Bronchus fibroblast of lung (primary cell): ENCODE measurements around the gene EBP. TPM values are rescaled to one million over a fixed set of nuclear protein-coding genes. Genes with fewer than 3 reads are reported as not detected.

Experiments
- total RNA-seq: library from RNA; depleted of rRNA; stranded (reverse); fragments of >200 nt; gene quantifications from 2 replicates; pipeline ENCODE4 v1.2.3, GENCODE V29; 2015

EBP gene
- total RNA-seq = 254 and 300 TPM in 2 replicates

DNA sequence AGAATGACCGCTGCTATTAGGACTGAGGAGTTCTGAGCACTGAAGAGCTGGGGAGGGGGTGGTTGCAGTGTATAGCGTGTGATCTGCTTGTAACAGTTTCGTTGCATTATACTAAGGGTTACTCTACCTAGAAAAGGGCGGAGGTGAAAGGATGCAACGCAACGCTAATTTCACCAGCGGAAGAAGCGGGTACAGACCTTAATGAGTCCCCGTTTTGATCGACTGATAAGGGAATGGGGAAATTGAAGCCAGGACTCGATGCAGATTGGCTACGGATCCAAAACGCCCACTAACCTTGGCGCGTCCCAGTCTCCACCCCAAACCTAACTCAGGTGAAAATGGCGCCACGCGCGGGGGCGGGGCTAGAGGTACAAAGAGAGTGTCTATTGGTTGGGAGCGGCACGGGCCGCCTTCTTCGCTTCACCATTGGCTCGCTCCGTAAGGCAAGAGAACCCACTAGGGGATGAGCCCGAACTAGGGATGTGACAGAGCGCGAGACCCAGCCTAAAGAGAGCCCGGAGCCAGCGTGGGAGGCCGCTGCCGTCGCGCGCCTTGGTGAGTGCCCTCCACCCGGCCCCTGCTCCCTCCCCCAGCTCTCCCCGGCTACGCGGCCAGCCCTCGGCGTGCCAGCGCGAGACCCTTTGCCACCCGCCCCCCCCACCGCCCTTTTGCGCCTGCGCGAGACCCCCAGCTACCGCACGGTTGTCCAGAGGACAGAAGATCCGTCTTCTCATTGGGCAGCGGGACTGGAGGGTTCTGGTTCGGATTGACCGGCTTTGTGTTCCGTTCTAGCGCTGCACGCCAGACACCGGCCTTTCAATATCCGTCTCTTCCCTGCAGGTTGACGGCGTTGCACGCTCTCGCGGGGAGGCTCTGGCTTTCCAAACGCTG lies at the start of gene EBP:
EBP (plus strand) TSS at position 456 of the 891 bp plus-strand sequence. CDS start 1,964 bp downstream, outside the sequence.

DNA sequence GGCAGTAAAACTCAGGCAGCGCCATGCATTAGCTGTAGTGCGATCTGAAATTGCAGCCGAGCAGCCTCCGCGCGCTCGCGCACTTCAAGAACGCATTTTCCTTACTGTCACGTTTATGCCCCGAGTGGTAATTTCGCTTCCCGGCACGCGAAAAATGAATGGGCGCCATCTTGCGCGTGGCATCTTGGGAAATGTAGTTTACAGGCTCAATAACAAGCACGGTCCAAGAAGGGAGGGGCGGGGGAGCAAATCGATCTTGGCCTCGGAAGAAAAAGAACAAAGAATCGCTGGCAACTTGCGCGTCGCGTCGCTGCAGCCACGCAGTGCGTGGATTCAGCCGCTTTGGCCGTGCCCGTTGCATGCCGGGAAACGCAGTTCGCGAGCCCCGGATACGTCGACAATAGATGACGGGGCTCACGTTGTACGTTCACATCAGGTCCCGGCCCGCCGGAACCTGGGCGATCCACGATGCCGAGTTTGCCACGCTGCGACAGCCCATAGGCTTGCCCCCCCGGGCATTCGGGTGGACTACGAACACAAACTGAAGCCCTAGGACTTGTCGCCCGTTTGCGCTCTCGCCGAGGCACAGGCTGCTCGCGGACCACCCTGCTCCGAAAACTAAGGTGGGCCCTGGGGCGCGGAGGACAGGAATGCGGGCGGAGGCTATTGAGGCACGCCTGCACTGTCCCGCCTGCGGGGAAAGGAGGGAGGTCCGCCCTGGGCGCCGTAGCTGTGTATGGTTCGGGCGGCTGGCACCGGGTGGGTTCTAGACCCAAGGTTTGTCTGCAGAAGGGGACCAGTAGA lies 45.6 kb upstream of the EBP start, which contains the start of gene FTSJ1:
FTSJ1 (plus strand) TSS at position 426 of the 804 bp plus-strand sequence. CDS start 1,849 bp downstream, outside the sequence.

DNA sequence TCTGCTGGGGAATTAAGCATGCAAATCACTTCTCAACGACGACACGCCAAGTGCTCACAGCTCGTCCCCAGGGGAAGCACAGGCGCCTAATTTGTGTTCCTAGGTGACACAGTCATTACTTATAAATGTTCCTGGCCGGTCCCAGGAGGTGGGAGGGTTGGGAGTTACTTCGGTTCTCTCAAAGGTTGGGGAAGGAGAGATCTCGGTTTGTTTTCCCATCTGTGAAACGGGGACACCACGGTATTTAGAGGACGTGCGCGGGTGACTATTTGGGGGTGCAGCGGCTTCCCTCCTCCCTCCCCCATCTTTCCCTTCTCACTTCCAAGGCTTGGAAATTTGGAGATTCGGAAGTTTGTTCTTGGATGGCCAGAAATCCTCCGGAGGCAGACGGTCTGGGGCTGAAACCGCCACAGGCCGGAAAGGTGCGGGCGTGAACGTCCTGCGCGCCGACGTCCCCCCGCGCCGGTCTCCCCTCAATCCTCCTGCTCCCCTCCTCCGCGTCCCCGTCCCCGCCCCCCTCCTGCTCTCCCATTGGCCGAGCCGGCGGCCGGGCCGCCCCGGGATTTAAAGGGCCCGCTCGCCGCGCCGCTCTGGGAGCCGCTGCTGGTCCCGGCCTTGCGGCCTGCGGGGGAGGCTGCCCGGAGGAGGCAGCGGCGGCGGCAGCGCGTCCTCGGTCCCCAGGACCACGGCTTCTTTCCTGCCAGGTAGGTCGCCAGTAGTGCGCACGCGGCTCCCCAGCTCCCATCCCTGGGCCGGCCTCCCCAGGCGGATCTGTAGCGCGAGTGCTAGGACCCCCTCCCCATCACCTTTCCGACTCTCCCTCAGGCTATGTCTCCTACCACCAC lies 13.0 kb upstream of the EBP start, which contains the start of gene PORCN:
PORCN (plus strand) TSS at position 593 of the 845 bp plus-strand sequence. CDS start 829 bp downstream, outside the sequence.

DNA sequence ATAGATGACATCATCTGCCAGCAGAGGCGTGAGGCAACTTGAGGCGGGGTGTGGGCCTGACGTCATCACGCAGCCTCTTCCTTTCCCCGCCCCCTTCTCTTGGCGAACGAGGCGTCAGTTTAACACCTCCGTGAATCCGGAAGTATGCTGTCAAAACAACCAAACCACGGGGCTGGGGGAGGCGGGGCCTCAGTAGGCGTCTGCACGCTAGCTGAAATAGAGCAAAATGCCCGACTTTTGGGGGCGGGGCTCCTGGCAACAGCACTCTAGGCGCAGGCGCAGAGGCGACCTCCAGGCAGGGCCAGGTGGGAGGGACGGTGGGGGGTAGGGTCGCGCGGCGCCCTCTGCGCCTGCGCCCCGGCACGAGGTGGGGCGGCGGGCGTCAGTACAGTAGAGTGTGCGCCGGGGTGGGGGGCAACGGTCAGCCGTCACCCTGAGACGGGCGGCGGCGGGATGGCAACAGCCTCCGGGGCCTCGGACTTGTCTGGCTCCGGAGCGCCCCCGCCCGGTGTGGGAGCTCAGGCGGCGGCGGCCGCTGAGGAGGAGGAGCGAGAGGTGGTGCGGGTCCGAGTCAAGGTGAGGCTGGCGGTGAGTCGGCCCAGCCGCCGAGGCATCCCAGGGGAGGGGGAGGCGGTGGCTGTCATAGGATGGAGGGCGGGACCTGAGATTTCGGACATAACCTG lies 17.9 kb downstream of the EBP start, which contains the start of gene TBC1D25:
TBC1D25 (plus strand) TSS at position 370 of the 683 bp plus-strand sequence; CDS start at position 454, 84 bp downstream.

DNA sequence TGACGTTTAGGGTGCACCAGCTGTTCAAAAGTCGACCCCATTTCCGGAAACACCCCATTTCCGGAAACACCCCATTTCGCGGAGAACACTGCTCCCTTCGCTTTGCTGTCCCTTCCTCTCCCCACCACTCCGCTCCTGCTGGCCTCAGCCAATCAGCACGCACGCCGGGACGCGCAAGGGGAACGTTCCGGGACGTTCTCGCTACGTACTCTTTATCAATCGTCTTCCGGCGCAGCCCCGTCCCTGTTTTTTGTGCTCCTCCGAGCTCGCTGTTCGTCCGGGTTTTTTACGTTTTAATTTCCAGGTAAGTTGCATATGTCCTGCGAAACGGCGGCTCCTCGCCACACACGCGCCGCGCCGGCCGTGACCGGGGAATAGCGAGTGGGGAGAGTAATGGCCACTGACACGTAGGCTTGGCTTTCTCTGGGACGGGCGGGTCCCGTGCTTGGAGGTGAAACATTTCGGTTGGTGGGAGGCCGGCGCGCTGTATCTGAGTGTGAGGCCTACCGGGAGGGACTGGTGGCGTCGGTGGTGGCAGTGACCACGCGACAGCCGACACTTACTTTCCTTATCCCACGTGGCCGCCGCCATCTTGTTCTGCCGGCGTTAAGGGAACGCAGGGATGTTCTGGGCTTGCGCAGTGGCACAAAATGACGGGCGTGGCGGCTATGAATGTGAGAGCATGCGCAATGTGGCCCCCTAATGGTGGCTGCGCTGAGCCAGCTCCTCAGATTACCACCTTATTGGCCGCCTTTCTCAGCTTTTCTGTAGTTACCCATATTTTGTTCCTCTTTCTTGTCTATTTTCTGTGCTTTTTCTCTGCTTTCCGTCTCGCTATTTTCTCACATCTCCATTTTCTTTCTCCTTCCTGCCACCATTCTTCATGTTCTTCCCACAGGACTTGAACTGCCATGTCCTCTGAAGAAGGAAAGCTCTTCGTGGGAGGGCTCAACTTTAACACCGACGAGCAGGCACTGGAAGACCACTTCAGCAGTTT lies 53.0 kb downstream of the EBP start, which contains the start of gene RBM3:
RBM3 (plus strand) TSS at position 215 of the 997 bp plus-strand sequence; CDS start at position 912, 697 bp downstream.

Other genes starting within 250 kb of the EBP start
- not detected in 2 replicates for gene SSX3, start 165.1 kb upstream of the EBP start, total RNA-seq
- not detected in 2 replicates for gene SSX4, start 138.3 kb upstream of the EBP start, total RNA-seq
- not detected in 2 replicates for gene SSX4B, start 109.8 kb upstream of the EBP start, total RNA-seq
- gene SLC38A5, start 51.5 kb upstream of the EBP start, total RNA-seq = 57.7 and 63.6 TPM in 2 replicates
- 82.4 and 98.2 TPM in 2 replicates for gene FTSJ1, start 45.6 kb upstream of the EBP start, total RNA-seq
- 11.8 and 19.2 TPM in 2 replicates for gene PORCN, start 12.8 kb upstream of the EBP start, total RNA-seq
- gene TBC1D25, start 17.9 kb downstream of the EBP start, total RNA-seq = 10.1 and 10.3 TPM in 2 replicates
- gene RBM3, start 52.7 kb downstream of the EBP start, total RNA-seq = 250 and 253 TPM in 2 replicates
- 131 and 149 TPM in 2 replicates for gene WDR13, start 75.7 kb downstream of the EBP start, total RNA-seq
- gene WAS, start 162.0 kb downstream of the EBP start, total RNA-seq = 0.17 and 0.89 TPM in 2 replicates
- 21.7 and 23.6 TPM in 2 replicates for gene SUV39H1, start 174.9 kb downstream of the EBP start, total RNA-seq
- gene GLOD5, start 239.9 kb downstream of the EBP start, total RNA-seq = not detected in 2 replicates